SKM-1 (cell line): ENCODE data around the gene TINAG.

ENCODE experiments used
- DNase-seq: peaks from one replicate; lab custom pipeline; 2025; ENCODE audit not compliant: unreplicated experiment; lab: John Stamatoyannopoulos, UW

Gene TINAG

GRCh38 chr6:54308289-54308985, at the start of gene TINAG:
TINAG (plus strand) TSS chr6:54308441; CDS start chr6:54308551, 110 bp downstream.
- no peak for DNase-seq

DNA sequence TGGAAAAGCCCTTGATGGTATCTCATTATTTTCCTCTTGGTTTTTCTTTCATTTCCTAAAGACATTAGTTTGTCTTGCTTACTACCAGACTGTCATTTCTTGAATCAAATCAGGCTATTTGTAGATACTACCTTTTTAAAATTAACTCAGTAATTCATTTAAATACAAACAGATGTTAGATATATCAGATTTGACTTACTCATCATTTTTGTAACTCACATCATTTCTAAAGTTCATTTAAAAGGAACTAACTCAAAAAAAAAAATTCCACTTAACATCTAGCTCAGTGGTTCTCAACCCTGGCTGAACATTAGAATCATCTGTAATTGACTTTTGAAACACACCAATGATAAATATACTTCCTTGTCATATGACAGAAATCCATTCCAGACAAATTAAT, 48.2 kb upstream of the TINAG start:
- no peak for DNase-seq

- DNase-seq, result no peak
Observed at GRCh38 chr6:54262499-54262898, 45.7 kb upstream of the TINAG start.

GRCh38 chr6:54262971-54263370, 45.3 kb upstream of the TINAG start:
- no peak for DNase-seq

DNA sequence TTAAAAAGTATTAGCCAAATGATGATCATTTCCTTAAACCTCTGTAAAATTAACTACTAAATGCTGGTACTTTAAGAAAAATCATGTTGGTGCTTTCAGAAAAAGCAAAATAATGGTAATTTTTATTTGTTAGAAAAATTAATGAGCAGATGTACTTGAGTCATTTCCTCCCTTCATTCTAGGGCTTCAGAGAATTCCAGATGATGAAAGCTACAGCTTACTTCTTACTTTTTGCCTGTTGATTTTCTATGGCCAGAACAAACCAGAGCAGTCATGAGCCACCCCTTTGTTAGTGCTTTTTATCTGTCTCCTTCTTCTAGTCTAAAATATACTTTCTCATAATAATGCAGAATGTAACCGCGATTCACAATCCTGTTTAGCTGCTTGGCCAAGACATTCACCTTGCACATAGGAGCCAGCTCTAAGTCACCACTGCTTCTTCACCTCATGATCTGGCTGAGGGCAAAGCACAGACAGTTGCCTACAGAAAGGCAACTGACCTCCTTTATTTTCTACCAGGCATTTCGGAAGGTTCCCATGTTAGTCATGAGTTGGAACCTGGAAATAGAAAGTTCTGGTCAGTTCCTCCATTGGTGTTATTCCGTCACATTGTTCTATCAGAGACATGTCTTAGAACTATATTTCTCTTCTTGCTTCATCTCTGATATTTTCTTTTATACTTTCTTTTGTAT, 43.5 kb upstream of the TINAG start:
- no peak for DNase-seq

GRCh38 chr6:54266400-54266923, 41.8 kb upstream of the TINAG start:
- no peak for DNase-seq

- DNase-seq, result peak; percentile 17
Observed at GRCh38 chr6:54267798-54268197, 40.4 kb upstream of the TINAG start.

- no peak for DNase-seq
Observed at GRCh38 chr6:54273214-54273820, 34.9 kb upstream of the TINAG start.

GRCh38 chr6:54274383-54274782, 33.9 kb upstream of the TINAG start:
- no peak for DNase-seq

GRCh38 chr6:54282186-54282585, 26.1 kb upstream of the TINAG start:
- DNase-seq, result no peak

DNA sequence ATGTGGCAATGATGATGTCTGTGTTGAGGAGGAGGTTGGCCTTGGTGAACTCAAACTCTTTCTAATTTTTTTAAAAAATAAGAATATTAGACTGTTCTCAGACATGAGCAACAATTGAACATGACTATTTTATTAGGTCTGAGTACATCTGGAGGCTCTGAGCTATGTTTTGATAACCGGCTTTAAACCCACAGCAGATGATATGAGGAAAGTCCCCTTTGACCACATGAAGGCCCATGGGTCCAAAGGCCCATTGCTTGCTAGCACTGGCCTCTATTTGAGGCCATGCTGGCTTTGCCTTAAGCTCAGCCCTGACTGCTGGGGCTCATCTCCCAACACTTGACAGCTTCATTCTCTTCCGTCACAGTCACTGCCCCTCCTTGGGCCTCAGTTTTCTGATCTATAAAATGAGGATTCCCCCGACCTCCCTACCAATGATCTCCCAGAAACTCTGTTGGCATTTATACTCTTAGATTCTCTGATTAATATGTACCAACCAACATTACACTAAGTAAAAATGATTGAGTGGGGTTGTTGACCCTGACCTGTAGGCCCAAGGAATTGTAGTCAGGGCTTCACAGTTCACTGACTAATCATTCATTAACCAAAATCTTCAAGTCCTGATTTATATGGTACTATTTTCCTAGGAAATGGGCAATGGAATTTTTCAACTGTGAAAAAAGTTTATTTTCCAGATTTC, 23.9 kb upstream of the TINAG start:
- no peak for DNase-seq

- no peak for DNase-seq
Observed at GRCh38 chr6:54285595-54285994, 22.6 kb upstream of the TINAG start.

- DNase-seq, result no peak
Observed at GRCh38 chr6:54286141-54286540, 22.1 kb upstream of the TINAG start.

GRCh38 chr6:54288474-54288873, 19.8 kb upstream of the TINAG start:
- no peak for DNase-seq

- no peak for DNase-seq
Observed at GRCh38 chr6:54289426-54289825, 18.8 kb upstream of the TINAG start.

- no peak for DNase-seq
Observed at GRCh38 chr6:54291146-54291545, 17.1 kb upstream of the TINAG start.

GRCh38 chr6:54291738-54292137, 16.5 kb upstream of the TINAG start:
- DNase-seq, result no peak

- no peak for DNase-seq
Observed at GRCh38 chr6:54294965-54295532, 13.2 kb upstream of the TINAG start.

GRCh38 chr6:54299542-54300269, 8.5 kb upstream of the TINAG start:
- no peak for DNase-seq

GRCh38 chr6:54301770-54302169, 6.5 kb upstream of the TINAG start:
- no peak for DNase-seq
